NK-92 (cell line): Measurements from ENCODE around the gene FKBP3.
"Not testable (repeated sequence)": the region's sequence is repeated elsewhere in the genome, so short reads cannot be mapped to it uniquely, and the experiment has no call there.

Experiments used
- DNase-seq: peaks from one replicate; lab custom pipeline; 2025; ENCODE audit not compliant: unreplicated experiment; lab: John Stamatoyannopoulos, UW

Gene FKBP3

GRCh38 chr14:45114327-45114726 lies 20.0 kb downstream of the FKBP3 start:
- DNase-seq: no peak

GRCh38 chr14:45112896-45113781 lies 21.1 kb downstream of the FKBP3 start:
- no peak for DNase-seq

- DNase-seq: no peak
Observed at GRCh38 chr14:45104561-45104960, 29.7 kb downstream of the FKBP3 start.

- DNase-seq: no peak
Observed at GRCh38 chr14:45103806-45104205, 30.5 kb downstream of the FKBP3 start.

- no peak for DNase-seq
Observed at GRCh38 chr14:45096218-45096617, 38.1 kb downstream of the FKBP3 start.

- no peak for DNase-seq
Observed at GRCh38 chr14:45095143-45095542, 39.1 kb downstream of the FKBP3 start.

GRCh38 chr14:45094275-45094674 lies 40.0 kb downstream of the FKBP3 start:
- no peak for DNase-seq

GRCh38 chr14:45091710-45092109 lies 42.6 kb downstream of the FKBP3 start:
- no peak for DNase-seq

- no peak for DNase-seq
Observed at GRCh38 chr14:45089813-45090212, 44.5 kb downstream of the FKBP3 start.

- no peak for DNase-seq
Observed at GRCh38 chr14:45084946-45085346, 49.3 kb downstream of the FKBP3 start.

- DNase-seq: peak; percentile 72
Observed at GRCh38 chr14:45083976-45084722, 50.1 kb downstream of the FKBP3 start, which contains the start of gene PRPF39. TSS of gene PRPF39 (plus strand) at chr14:45084116. CDS start at chr14:45095240, 11,124 bp downstream.

GRCh38 chr14:45083617-45083975 lies 50.7 kb downstream of the FKBP3 start:
- no peak for DNase-seq

GRCh38 chr14:45082420-45082819 lies 51.9 kb downstream of the FKBP3 start:
- DNase-seq: no peak

- not testable (repeated sequence) for DNase-seq
Observed at GRCh38 chr14:45081096-45081495, 53.2 kb downstream of the FKBP3 start.

- DNase-seq: not testable (repeated sequence)
Observed at GRCh38 chr14:45080416-45080968, 53.8 kb downstream of the FKBP3 start.

- no peak for DNase-seq
Observed at GRCh38 chr14:45078323-45078722, 56.0 kb downstream of the FKBP3 start.

- no peak for DNase-seq
Observed at GRCh38 chr14:45073231-45073879, 60.9 kb downstream of the FKBP3 start.

GRCh38 chr14:45072126-45072525 lies 62.2 kb downstream of the FKBP3 start:
- no peak for DNase-seq

- DNase-seq: no peak
Observed at GRCh38 chr14:45070215-45070614, 64.1 kb downstream of the FKBP3 start.

- no peak for DNase-seq
Observed at GRCh38 chr14:45068396-45068795, 65.9 kb downstream of the FKBP3 start.

- DNase-seq: no peak
Observed at GRCh38 chr14:45066667-45067066, 67.6 kb downstream of the FKBP3 start.
